ENCODE data around the gene LSS. TPM values are rescaled to one million over a fixed set of nuclear protein-coding genes. Genes with fewer than 3 reads are reported as not detected.

LSS gene
- total RNA-seq, 1 donor from 2014 or later = 92.0 TPM

DNA sequence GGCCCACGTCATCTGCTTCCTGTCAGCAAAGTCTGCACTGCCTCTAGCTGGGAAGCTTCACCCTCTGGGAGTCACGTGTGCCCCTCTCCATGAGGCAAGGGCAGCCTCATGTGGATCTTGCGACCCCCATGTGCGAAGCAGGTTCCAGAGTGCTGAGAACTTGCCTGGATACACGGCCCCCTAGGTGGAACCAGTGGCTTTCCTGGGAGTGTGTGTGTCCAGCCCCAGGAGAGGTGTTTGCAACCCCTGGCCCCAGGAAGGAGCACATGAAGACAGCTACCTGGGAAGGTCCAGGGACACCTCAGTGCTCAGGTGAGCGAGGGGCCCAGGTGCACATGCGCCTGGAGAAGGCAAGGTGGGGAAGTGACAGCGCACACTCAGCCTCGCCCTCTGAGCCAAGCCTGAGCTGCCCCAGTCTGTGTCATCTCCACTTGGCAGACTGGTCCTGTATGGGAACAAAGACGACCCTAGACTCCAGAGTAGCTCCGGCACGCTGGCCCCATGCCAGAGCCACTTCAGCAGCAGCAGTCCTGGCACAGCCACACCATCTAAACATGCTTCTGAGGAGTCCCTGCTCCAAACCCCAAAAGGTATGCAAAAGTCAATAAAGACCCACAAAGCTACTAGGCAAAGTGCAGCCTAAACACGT is 8.9 kb downstream of the LSS start:
- Mint-ChIP-seq H3K27me3 (ENCODE audit: unreplicated experiment) (no peaks in the 10 kb centered on the region), H3K36me3 (ENCODE audit: unreplicated experiment) (peaks cover 15% of the 10 kb centered on the region), H3K9me3 (ENCODE audit: unreplicated experiment) (no peaks in the 10 kb centered on the region), H3K4me3 (ENCODE audit: unreplicated experiment) (no peak overlapping the region), H3K4me1 (ENCODE audit: unreplicated experiment) (peaks cover 5% of the 10 kb centered on the region), H3K27ac (ENCODE audit: unreplicated experiment) (peak overlapping the region; percentile 35)
- DNase-seq (ENCODE audit: extremely low spot score, unreplicated experiment) = no peak
- TF ChIP-seq, protein P1, sequence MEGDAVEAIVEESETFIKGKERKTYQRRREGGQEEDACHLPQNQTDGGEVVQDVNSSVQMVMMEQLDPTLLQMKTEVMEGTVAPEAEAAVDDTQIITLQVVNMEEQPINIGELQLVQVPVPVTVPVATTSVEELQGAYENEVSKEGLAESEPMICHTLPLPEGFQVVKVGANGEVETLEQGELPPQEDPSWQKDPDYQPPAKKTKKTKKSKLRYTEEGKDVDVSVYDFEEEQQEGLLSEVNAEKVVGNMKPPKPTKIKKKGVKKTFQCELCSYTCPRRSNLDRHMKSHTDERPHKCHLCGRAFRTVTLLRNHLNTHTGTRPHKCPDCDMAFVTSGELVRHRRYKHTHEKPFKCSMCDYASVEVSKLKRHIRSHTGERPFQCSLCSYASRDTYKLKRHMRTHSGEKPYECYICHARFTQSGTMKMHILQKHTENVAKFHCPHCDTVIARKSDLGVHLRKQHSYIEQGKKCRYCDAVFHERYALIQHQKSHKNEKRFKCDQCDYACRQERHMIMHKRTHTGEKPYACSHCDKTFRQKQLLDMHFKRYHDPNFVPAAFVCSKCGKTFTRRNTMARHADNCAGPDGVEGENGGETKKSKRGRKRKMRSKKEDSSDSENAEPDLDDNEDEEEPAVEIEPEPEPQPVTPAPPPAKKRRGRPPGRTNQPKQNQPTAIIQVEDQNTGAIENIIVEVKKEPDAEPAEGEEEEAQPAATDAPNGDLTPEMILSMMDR (IDR thresholded peaks at IDR 0.05) = no peak

DNA sequence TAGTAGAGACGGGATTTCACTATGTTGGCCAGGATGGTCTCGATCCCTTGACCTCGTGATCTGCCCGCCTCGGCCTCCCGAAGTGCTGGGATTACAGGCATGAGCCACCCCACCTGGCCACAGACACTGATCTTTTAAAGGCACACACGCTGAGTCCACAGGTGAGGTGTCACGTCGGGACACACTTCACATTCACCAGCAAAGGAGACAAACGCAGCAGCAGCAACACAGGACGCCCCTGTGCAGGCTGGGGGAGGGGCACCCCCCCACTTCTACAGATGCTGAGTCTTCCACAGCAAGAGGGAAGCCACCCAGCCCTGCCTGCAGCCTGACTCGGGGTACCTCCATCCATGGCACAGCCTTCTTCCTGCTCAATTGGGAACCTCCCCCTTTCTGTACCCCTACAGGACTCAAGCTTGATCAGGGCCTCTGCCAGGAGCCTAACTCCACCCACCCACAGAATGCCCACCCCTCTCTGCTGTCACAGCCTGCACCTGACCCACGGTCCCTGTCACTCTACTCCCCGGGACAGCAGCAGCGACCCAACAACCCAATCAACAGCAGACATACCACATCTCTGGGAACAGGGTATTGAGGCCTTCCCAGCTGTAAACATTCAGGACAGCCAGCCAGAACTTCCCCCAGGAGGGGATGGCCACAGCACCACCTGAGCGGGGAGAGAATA is 9.5 kb downstream of the LSS start:
- no peak overlapping the region for H3K4me3 Mint-ChIP-seq (ENCODE audit: unreplicated experiment)
- H3K36me3 Mint-ChIP-seq (ENCODE audit: unreplicated experiment) = peaks cover 15% of the 10 kb centered on the region
- H3K4me1 Mint-ChIP-seq (ENCODE audit: unreplicated experiment) = peaks cover 2% of the 10 kb centered on the region
- DNase-seq (ENCODE audit: extremely low spot score, unreplicated experiment) = no peak
- TF ChIP-seq, protein P1 (IDR thresholded peaks at IDR 0.05) = no peak
- H3K27ac Mint-ChIP-seq (ENCODE audit: unreplicated experiment) = no peak overlapping the region
- H3K27me3 Mint-ChIP-seq (ENCODE audit: unreplicated experiment) = no peaks in the 10 kb centered on the region
- no peaks in the 10 kb centered on the region for H3K9me3 Mint-ChIP-seq (ENCODE audit: unreplicated experiment)

DNA sequence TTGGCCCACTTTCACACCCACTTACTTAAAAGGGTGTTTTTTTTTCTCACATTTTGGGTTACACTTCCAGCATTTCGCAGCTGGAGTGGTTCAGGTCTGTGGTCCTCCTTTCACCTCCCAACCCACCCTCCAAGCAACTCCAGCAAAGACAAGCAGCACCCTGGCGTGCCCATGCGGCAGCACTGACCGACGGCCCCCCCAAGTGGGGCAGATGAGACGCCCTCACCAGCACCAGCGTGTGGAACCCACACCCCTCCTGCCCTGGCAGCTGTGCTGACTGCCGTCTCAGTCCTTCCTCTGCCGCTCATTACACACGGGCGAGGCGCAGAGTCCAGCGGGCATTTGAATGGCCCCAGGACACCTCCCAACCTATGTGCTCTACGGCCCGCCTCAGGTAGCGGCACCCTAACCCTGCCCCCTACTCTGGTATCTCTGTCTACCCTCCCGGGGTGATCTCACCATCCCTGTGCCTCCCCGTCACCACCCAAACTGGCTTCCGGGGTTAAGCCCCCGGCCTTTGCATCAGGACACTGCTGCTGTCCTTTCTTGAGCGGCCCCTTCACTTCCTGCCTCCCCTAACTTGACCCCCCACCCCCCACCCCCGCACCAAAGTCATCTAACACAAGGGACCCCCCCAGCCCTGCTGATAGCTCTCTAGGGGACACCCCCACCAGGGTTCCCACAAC is 10.9 kb downstream of the LSS start:
- DNase-seq (ENCODE audit: extremely low spot score, unreplicated experiment) = no peak
- Mint-ChIP-seq H3K36me3 (ENCODE audit: unreplicated experiment) (peaks cover 23% of the 10 kb centered on the region), H3K27ac (ENCODE audit: unreplicated experiment) (no peak overlapping the region), H3K9me3 (ENCODE audit: unreplicated experiment) (no peaks in the 10 kb centered on the region), H3K4me1 (ENCODE audit: unreplicated experiment) (peaks cover 6% of the 10 kb centered on the region), H3K4me3 (ENCODE audit: unreplicated experiment) (no peak overlapping the region), H3K27me3 (ENCODE audit: unreplicated experiment) (no peaks in the 10 kb centered on the region)
- TF ChIP-seq, protein P1 (IDR thresholded peaks at IDR 0.05) = no peak

DNA sequence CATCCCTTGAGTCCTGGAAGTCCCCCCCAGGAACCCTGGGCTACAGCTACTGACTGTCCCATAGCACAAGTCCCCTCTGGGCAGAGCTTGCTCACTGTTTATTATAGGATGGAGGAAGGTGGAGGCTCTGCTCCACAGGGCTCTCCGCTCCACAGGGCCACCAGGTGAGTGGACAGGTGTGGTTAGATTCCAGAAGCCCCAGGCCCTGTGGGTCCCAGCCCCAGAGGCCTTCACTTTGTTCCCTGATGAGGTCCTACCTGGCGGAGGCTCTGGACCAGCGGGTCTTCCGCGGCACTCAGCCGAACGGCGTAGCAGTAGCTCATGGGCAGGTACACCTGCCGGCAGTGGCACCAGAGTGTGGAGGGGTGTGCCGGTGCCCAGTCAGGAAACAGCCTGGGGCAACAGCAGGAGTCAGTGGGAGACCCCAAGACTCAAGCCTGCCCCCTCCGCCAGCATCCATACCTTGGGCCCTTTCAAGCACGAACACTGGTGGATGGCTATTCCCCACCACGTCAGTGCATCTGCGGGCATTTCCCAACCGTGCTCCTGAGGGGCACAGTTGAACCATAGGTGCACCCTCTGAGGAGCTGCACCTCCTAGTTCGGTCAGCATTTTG is 12.3 kb downstream of the LSS start:
- TF ChIP-seq, protein P1 (IDR thresholded peaks at IDR 0.05) = no peak

More for the DNA sequence above, 12.3 kb downstream of the LSS start:
- H3K9me3 Mint-ChIP-seq (ENCODE audit: unreplicated experiment) = no peaks in the 10 kb centered on the region
- H3K4me1 Mint-ChIP-seq (ENCODE audit: unreplicated experiment) = peaks cover 6% of the 10 kb centered on the region
- no peaks in the 10 kb centered on the region for H3K27me3 Mint-ChIP-seq (ENCODE audit: unreplicated experiment)
- peaks cover 23% of the 10 kb centered on the region for H3K36me3 Mint-ChIP-seq (ENCODE audit: unreplicated experiment)
- DNase-seq (ENCODE audit: extremely low spot score, unreplicated experiment) = no peak
- H3K4me3 Mint-ChIP-seq (ENCODE audit: unreplicated experiment) = no peak overlapping the region
- H3K27ac Mint-ChIP-seq (ENCODE audit: unreplicated experiment) = peak overlapping the region; percentile 38
